ENCODE results near the gene FOXD4L1. TPM values are rescaled to one million over a fixed set of nuclear protein-coding genes. Genes with fewer than 3 reads are reported as not detected.

Gene FOXD4L1
- total RNA-seq: not detected in 2 replicates

GRCh38 chr2:113498365-113498764 is at the start of gene FOXD4L1:
TSS of gene FOXD4L1 (plus strand) at chr2:113498665. CDS start at chr2:113499257, 592 bp downstream.

Other genes starting within 250 kb of the FOXD4L1 start
- 0.17 and 0.45 TPM in 2 replicates for gene PAX8, start 219.7 kb upstream of the FOXD4L1 start, total RNA-seq
- gene ZNG1B, start 61.0 kb upstream of the FOXD4L1 start, total RNA-seq: 13.5 and 19.2 TPM in 2 replicates
- gene RABL2A, start 128.6 kb downstream of the FOXD4L1 start, total RNA-seq: 2.9 and 5.4 TPM in 2 replicates

Data from bronchus fibroblast of lung (primary cell).